Smooth muscle cell (in vitro differentiated cells): ENCODE measurements around the gene CYP8B1. TPM values are rescaled to one million over a fixed set of nuclear protein-coding genes. Genes with fewer than 3 reads are reported as not detected.

Experiments
- DNase-seq: peaks from one replicate; lab custom pipeline; 2025; ENCODE audit not compliant: unreplicated experiment; lab: John Stamatoyannopoulos, UW
- H2AFZ ChIP-seq: fragments of 200-600 bp; sonication (generic); 2 replicates; pipeline ENCODE4 v1.6.0; 2016; ENCODE audit warnings: antibody characterized with exemption, low read depth, mild to moderate bottlenecking
- H3F3A ChIP-seq: fragments of 200-600 bp; sonication (generic); 2 replicates; pipeline ENCODE4 v1.6.0; 2017; ENCODE audit warnings: antibody characterized with exemption, low read depth
- H3K27ac ChIP-seq: fragments of 200-600 bp; sonication (generic); 2 replicates; pipeline ENCODE4 v1.5.1; 2016; ENCODE audit warnings: low read depth, mild to moderate bottlenecking
- H3K27me3 ChIP-seq: fragments of 200-600 bp; sonication (generic); 2 replicates; pipeline ENCODE4 v1.6.1; 2016; ENCODE audit warnings: low read depth, mild to moderate bottlenecking
- H3K36me3 ChIP-seq: fragments of 200-600 bp; sonication (generic); 2 replicates; pipeline ENCODE4 v1.5.1; 2016; ENCODE audit warnings: low read depth
- H3K4me1 ChIP-seq: fragments of 200-600 bp; sonication (generic); 2 replicates; pipeline ENCODE4 v1.5.1; 2016; ENCODE audit warnings: low read depth
- H3K4me2 ChIP-seq: fragments of 200-600 bp; sonication (generic); 2 replicates; pipeline ENCODE4 v1.6.0; 2016; ENCODE audit warnings: mild to moderate bottlenecking
- H3K4me3 ChIP-seq: fragments of 200-600 bp; sonication (generic); 2 replicates; pipeline ENCODE4 v1.5.1; 2016; ENCODE audit warnings: mild to moderate bottlenecking
- H3K79me2 ChIP-seq: fragments of 200-600 bp; sonication (generic); 2 replicates; pipeline ENCODE4 v1.6.0; 2016; ENCODE audit warnings: low read depth, mild to moderate bottlenecking
- H3K9ac ChIP-seq: fragments of 200-600 bp; sonication (generic); 2 replicates; pipeline ENCODE4 v1.6.0; 2016; ENCODE audit warnings: low read depth
- H3K9me3 ChIP-seq: fragments of 200-600 bp; sonication (generic); replicated peaks from 2 replicates; pipeline ENCODE4 v1.5.1; 2016; ENCODE audit warnings: low read depth
- H4K20me1 ChIP-seq: fragments of 200-600 bp; sonication (generic); 2 replicates; pipeline ENCODE4 v1.6.0; 2016; ENCODE audit warnings: low read depth
- WGBS: methylation state at CpG from one replicate; pipeline ENCODE4 v1.1.7; 2016; ENCODE audit warnings: low lambda C conversion rate; 5-methylcytosine and 5-hydroxymethylcytosine counted together
- polyA plus RNA-seq: library from polyadenylated mRNA; unstranded; fragments of >200 nt; fragmentation: Nextera tagmentation; extraction: Ambion mirVana; gene quantifications from 2 replicates; pipeline ENCODE4 v1.2.1, GENCODE V29; 2016
- total RNA-seq: library from RNA; depleted of rRNA; stranded (reverse); fragments of >200 nt; gene quantifications from 2 replicates; pipeline ENCODE4 v1.2.3, GENCODE V29; 2014
- TF ChIP-seq, protein P1 (sequence below): fragments of 200-600 bp; sonication (generic); IDR thresholded peaks from 2 replicates; pipeline ENCODE4 v1.5.1; 2017; ENCODE audit warnings: borderline replicate concordance, mild to moderate bottlenecking, antibody characterized with exemption; ENCODE audit not compliant: insufficient read depth, poor library complexity, severe bottlenecking

CYP8B1 gene
- total and polyA plus RNA-seq, 2 experiments from 2014 or later, result not detected

- Histone ChIP-seq H3K27ac (no peak overlapping the region), H3K9me3 (no peaks in the 10 kb centered on the region), H3F3A (no peaks in the 10 kb centered on the region), H3K27me3 (no peaks in the 10 kb centered on the region), H2AFZ (no peak overlapping the region), H3K79me2 (no peaks in the 10 kb centered on the region), H3K4me3 (no peak overlapping the region), H3K4me1 (no peaks in the 10 kb centered on the region), H3K9ac (no peak overlapping the region), H3K36me3 (no peaks in the 10 kb centered on the region), H4K20me1 (no peaks in the 10 kb centered on the region), H3K4me2 (no peak overlapping the region)
- 86% methylated on average over 7 of the region's 7 CpGs for WGBS
- no peak for DNase-seq
- TF ChIP-seq, protein P1, sequence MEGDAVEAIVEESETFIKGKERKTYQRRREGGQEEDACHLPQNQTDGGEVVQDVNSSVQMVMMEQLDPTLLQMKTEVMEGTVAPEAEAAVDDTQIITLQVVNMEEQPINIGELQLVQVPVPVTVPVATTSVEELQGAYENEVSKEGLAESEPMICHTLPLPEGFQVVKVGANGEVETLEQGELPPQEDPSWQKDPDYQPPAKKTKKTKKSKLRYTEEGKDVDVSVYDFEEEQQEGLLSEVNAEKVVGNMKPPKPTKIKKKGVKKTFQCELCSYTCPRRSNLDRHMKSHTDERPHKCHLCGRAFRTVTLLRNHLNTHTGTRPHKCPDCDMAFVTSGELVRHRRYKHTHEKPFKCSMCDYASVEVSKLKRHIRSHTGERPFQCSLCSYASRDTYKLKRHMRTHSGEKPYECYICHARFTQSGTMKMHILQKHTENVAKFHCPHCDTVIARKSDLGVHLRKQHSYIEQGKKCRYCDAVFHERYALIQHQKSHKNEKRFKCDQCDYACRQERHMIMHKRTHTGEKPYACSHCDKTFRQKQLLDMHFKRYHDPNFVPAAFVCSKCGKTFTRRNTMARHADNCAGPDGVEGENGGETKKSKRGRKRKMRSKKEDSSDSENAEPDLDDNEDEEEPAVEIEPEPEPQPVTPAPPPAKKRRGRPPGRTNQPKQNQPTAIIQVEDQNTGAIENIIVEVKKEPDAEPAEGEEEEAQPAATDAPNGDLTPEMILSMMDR, result no peak
These were observed 1.5 kb upstream of the CYP8B1 start for GRCh38 chr3:42876940-42877720.

DNA sequence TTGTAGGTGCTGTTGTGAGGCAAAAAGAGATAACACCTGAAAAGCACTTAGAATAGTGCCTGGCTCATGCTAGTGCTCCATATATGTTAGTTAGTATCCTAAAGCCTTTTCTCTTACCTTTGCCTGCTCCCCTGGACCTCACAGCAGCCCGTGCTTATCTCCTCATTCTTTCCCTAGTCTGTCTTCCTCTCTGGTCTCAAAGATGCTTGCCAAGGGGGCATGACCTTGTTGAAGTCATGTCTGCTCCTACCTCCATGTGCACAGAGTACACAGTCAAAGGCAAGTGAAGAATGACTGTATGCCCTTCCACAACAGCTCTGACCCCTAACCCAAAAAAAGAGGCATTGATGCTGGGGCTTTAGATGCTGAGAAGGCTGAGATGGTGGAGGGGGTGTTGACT, 722 bp upstream of the CYP8B1 start:
- 68% methylated on average over 1 of the region's 1 CpG for WGBS
- H3K4me3 ChIP-seq, result no peak overlapping the region
- no peak overlapping the region for H2AFZ ChIP-seq
- no peaks in the 10 kb centered on the region for H3F3A ChIP-seq
- no peak overlapping the region for H3K4me2 ChIP-seq
- no peaks in the 10 kb centered on the region for H3K79me2 ChIP-seq
- H4K20me1 ChIP-seq, result no peaks in the 10 kb centered on the region
- H3K9me3 ChIP-seq, result no peaks in the 10 kb centered on the region
- H3K27ac ChIP-seq, result no peak overlapping the region
- no peaks in the 10 kb centered on the region for H3K4me1 ChIP-seq
- DNase-seq, result no peak
- no peaks in the 10 kb centered on the region for H3K27me3 ChIP-seq
- H3K9ac ChIP-seq, result no peak overlapping the region
- no peaks in the 10 kb centered on the region for H3K36me3 ChIP-seq
- TF ChIP-seq, protein P1, result no peak

GRCh38 chr3:42874749-42875148, 930 bp downstream of the CYP8B1 start:
- H3K4me3 ChIP-seq, result no peak overlapping the region
- no peaks in the 10 kb centered on the region for H3K27me3 ChIP-seq
- no peaks in the 10 kb centered on the region for H3K9me3 ChIP-seq
- no peaks in the 10 kb centered on the region for H3F3A ChIP-seq
- H3K79me2 ChIP-seq, result no peaks in the 10 kb centered on the region
- 91% methylated on average over 10 of the region's 10 CpGs for WGBS
- TF ChIP-seq, protein P1, result no peak
- H3K4me1 ChIP-seq, result no peaks in the 10 kb centered on the region
- no peak overlapping the region for H3K9ac ChIP-seq
- DNase-seq, result no peak
- H3K36me3 ChIP-seq, result no peaks in the 10 kb centered on the region
- H3K27ac ChIP-seq, result no peak overlapping the region
- H4K20me1 ChIP-seq, result no peaks in the 10 kb centered on the region
- H2AFZ ChIP-seq, result no peak overlapping the region
- H3K4me2 ChIP-seq, result no peak overlapping the region
